CD4-positive, alpha-beta memory T cell (primary cell): ENCODE data around the gene BRD1. TPM values are rescaled to one million over a fixed set of nuclear protein-coding genes. Genes with fewer than 3 reads are reported as not detected.
A peak's percentile ranks its signal among the peaks of the same experiment; 100 is the strongest.

ENCODE experiments used
- CTCF ChIA-PET: fragments of 350-600 bp; sonication (Branson Sonifier 250); formaldehyde crosslinking; loops from one replicate; lab custom pipeline; 2021; ENCODE audit warnings: inconsistent platforms; ENCODE audit not compliant: partially characterized antibody; lab: Charles Lee
- POLR2A ChIA-PET: fragments of 350-600 bp; sonication (Branson Sonifier 250); formaldehyde crosslinking; loops from one replicate; lab custom pipeline; 2021; ENCODE audit not compliant: partially characterized antibody; lab: Charles Lee
- DNase-seq, 5 donors: peaks; one replicate each; pipeline versions ENCODE4 v3.0.0 to v3.0.0-alpha.2; 2020 to 2022; ENCODE audit warnings: mixed read lengths in 1 of 5
- H3K27ac ChIP-seq: one replicate; pipeline ENCODE4 v1.7.0; 2013; ENCODE audit warnings: low read depth, low read length
- H3K27me3 ChIP-seq: 2 replicates; pipeline ENCODE4 v1.7.0; 2013; ENCODE audit warnings: mild to moderate bottlenecking, low read length, moderate library complexity; ENCODE audit not compliant: insufficient read depth
- H3K36me3 ChIP-seq: 2 replicates; pipeline ENCODE4 v1.7.0; 2013; ENCODE audit warnings: mild to moderate bottlenecking, low read length, moderate library complexity; ENCODE audit not compliant: insufficient read depth
- H3K4me1 ChIP-seq: 2 replicates; pipeline ENCODE4 v1.7.0; 2013; ENCODE audit warnings: mild to moderate bottlenecking, low read length, moderate library complexity; ENCODE audit not compliant: insufficient read depth
- H3K4me3 ChIP-seq, 2 donors: one replicate each; pipeline ENCODE4 v1.7.0; 2013; ENCODE audit warnings: low read length in 2 of 2, mild to moderate bottlenecking in 1 of 2
- H3K9me3 ChIP-seq, 2 donors: one replicate each; pipeline ENCODE4 v1.7.0; 2013; ENCODE audit warnings: low read length in 2 of 2, control low read depth in 1 of 2; ENCODE audit not compliant: control insufficient read depth in 1 of 2
- H3K27ac Mint-ChIP-seq, 7 donors: one replicate each; pipeline ENCODE4 v1.8.0; 2020 to 2021; ENCODE audit warnings: mixed read lengths in 7 of 7, mild to moderate bottlenecking in 6 of 7, inconsistent platforms in 3 of 7, moderate library complexity in 3 of 7
- H3K27me3 Mint-ChIP-seq, 2 donors: one replicate each; pipeline ENCODE4 v1.8.0; 2020 to 2021; ENCODE audit warnings: mixed read lengths in 2 of 2
- H3K36me3 Mint-ChIP-seq, 2 donors: one replicate each; pipeline ENCODE4 v1.8.0; 2020 to 2021; ENCODE audit warnings: mixed read lengths in 2 of 2, inconsistent platforms in 1 of 2, mild to moderate bottlenecking in 1 of 2
- H3K4me1 Mint-ChIP-seq, 4 donors: one replicate each; pipeline ENCODE4 v1.8.0; 2020 to 2021; ENCODE audit warnings: mixed read lengths in 4 of 4, mild to moderate bottlenecking in 1 of 4
- H3K4me3 Mint-ChIP-seq, 8 donors: one replicate each; pipeline ENCODE4 v1.8.0; 2020 to 2021; ENCODE audit warnings: mixed read lengths in 8 of 8, mild to moderate bottlenecking in 7 of 8, moderate library complexity in 6 of 8, inconsistent platforms in 3 of 8
- H3K9me3 Mint-ChIP-seq, 8 donors: one replicate each; pipeline ENCODE4 v1.8.0; 2020 to 2021; ENCODE audit warnings: mixed read lengths in 8 of 8, mild to moderate bottlenecking in 5 of 8, inconsistent platforms in 3 of 8, moderate library complexity in 1 of 8
- intact Hi-C: fragments of 100-400 bp; cut with micrococcal nuclease; formaldehyde crosslinking; loops from one replicate; pipeline ENCODE4 v1.15.1; 2023
- polyA plus RNA-seq, 2 donors: library from polyadenylated mRNA; unstranded; fragments of 300-500 nt; fragmentation: Illumina TruSeq; gene quantifications; one replicate each; pipeline ENCODE4 v1.2.3, GENCODE V29; 2021
- total RNA-seq, 2 experiments: library from RNA; stranded (reverse); gene quantifications; one replicate each; pipeline ENCODE4 v1.2.3, GENCODE V29; 2021

BRD1 gene
- total and polyA plus RNA-seq, 4 experiments from 2014 or later = 0.94 to 88.1 (median 44.6) TPM

GRCh38 chr22:49849161-49850020 lies 21.7 kb upstream of the BRD1 start:
- Mint-ChIP-seq H3K27me3 (no peaks in the 10 kb centered on the region), H3K27ac (peak overlapping the region in 2 of 7 donors; percentile 66 to 72), H3K9me3 (no peaks in the 10 kb centered on the region), H3K4me1 (peaks cover 7 to 45% (median 23%) of the 10 kb centered on the region in 4 donors), H3K4me3 (peak overlapping the region; percentile 51 to 69 (median 62)), H3K36me3 (peaks cover 0 to 1% of the 10 kb centered on the region in 2 donors)
- Histone ChIP-seq H3K9me3 (no peaks in the 10 kb centered on the region), H3K27ac (no peak overlapping the region), H3K4me1 (peaks cover 11% of the 10 kb centered on the region), H3K36me3 (no peaks in the 10 kb centered on the region), H3K27me3 (no peaks in the 10 kb centered on the region), H3K4me3 (peak overlapping the region in 1 of 2 donors; percentile 47)
- peak in 1 of 5 donors; percentile 24 for DNase-seq
- POLR2A ChIA-PET = no interaction called here
- CTCF ChIA-PET = no interaction called here
- intact Hi-C loops = loop anchor here (1.0 kb wide), 1 partner anchor 10 kb away; no protein-coding TSS in a partner anchor

- H3K27ac ChIP-seq = no peak overlapping the region
Measured at GRCh38 chr22:49848690-49849160, 21.1 kb upstream of the BRD1 start.

GRCh38 chr22:49847751-49848689 lies 20.3 kb upstream of the BRD1 start:
- H3K9me3 Mint-ChIP-seq = no peaks in the 10 kb centered on the region
- peak overlapping the region in 1 of 2 donors; percentile 47 for H3K4me3 ChIP-seq
- POLR2A ChIA-PET = interaction anchor here (0.8 to 1.8 kb wide), 4 partner anchors 9 to 118 kb away, joined by 3 to 23 read pairs (median 4); no protein-coding TSS in a partner anchor
- H3K27ac ChIP-seq = no peak overlapping the region
- no peak for DNase-seq
- no peaks in the 10 kb centered on the region for H3K36me3 Mint-ChIP-seq
- H3K4me1 ChIP-seq = peaks cover 11% of the 10 kb centered on the region
- no peaks in the 10 kb centered on the region for H3K27me3 Mint-ChIP-seq
- H3K36me3 ChIP-seq = no peaks in the 10 kb centered on the region
- no peaks in the 10 kb centered on the region for H3K27me3 ChIP-seq
- peaks cover 7 to 42% (median 23%) of the 10 kb centered on the region in 4 donors for H3K4me1 Mint-ChIP-seq
- H3K4me3 Mint-ChIP-seq = peak overlapping the region; percentile 40 to 72 (median 64)
- no peaks in the 10 kb centered on the region for H3K9me3 ChIP-seq
- CTCF ChIA-PET = no interaction called here
- H3K27ac Mint-ChIP-seq = peak overlapping the region in 2 of 7 donors; percentile 40 to 41
- intact Hi-C loops = no loop called here

More at GRCh38 chr22:49848690-49849160, 21.1 kb upstream of the BRD1 start:
- Mint-ChIP-seq H3K27me3 (no peaks in the 10 kb centered on the region), H3K4me1 (peaks cover 7 to 42% (median 23%) of the 10 kb centered on the region in 4 donors), H3K27ac (no peak overlapping the region), H3K9me3 (no peaks in the 10 kb centered on the region), H3K36me3 (no peaks in the 10 kb centered on the region), H3K4me3 (peak overlapping the region in 4 of 8 donors; percentile 41 to 70 (median 54))
- Histone ChIP-seq H3K4me1 (peaks cover 11% of the 10 kb centered on the region), H3K4me3 (peak overlapping the region in 1 of 2 donors; percentile 47), H3K27me3 (no peaks in the 10 kb centered on the region), H3K9me3 (no peaks in the 10 kb centered on the region), H3K36me3 (no peaks in the 10 kb centered on the region)
- CTCF ChIA-PET = no interaction called here
- DNase-seq = peak in 1 of 5 donors; percentile 23
- intact Hi-C loops = loop anchor here (1.0 kb wide), 1 partner anchor 9 kb away; no protein-coding TSS in a partner anchor
- POLR2A ChIA-PET = interaction anchor here (0.8 to 1.8 kb wide), 4 partner anchors 9 to 118 kb away, joined by 3 to 23 read pairs (median 4); no protein-coding TSS in a partner anchor

GRCh38 chr22:49845666-49846459 lies 18.2 kb upstream of the BRD1 start:
- peaks cover 4 to 32% (median 9%) of the 10 kb centered on the region in 4 donors for H3K4me1 Mint-ChIP-seq
- H3K4me3 ChIP-seq = no peak overlapping the region
- H3K9me3 ChIP-seq = no peaks in the 10 kb centered on the region
- no peaks in the 10 kb centered on the region for H3K27me3 Mint-ChIP-seq
- H3K27ac ChIP-seq = no peak overlapping the region
- peak overlapping the region in 2 of 7 donors; percentile 37 to 70 for H3K27ac Mint-ChIP-seq
- peaks cover 11% of the 10 kb centered on the region for H3K4me1 ChIP-seq
- no peak for DNase-seq
- ChIA-PET CTCF (no interaction called here), POLR2A (interaction anchor here (0.7 to 1.5 kb wide), 2 partner anchors 19 to 120 kb away, joined by 3 read pairs; no protein-coding TSS in a partner anchor)
- peak overlapping the region in 1 of 8 donors; percentile 42 for H3K4me3 Mint-ChIP-seq
- H3K9me3 Mint-ChIP-seq = no peaks in the 10 kb centered on the region
- H3K36me3 Mint-ChIP-seq = no peaks in the 10 kb centered on the region
- intact Hi-C loops = no loop called here
- no peaks in the 10 kb centered on the region for H3K36me3 ChIP-seq
- H3K27me3 ChIP-seq = no peaks in the 10 kb centered on the region

DNA sequence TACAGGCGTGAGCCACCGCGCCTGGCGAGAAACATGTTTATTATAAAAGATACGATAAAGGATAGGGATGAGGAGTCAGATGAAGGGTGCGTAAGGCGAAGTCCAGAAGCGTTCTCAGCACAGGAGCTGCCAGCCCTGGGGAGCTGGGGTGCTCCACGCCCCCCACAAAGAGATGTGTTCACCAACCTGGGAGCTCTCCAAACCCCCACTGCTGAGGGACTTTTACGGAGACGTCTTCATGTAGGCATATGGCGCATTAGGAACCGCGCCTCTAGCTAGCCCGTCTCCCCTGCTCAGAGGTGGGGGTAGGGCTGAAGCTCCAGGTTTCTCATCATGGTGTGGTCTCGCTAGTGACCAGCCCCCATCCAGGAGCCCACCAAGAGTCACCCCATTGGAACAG lies 17.6 kb upstream of the BRD1 start:
- POLR2A ChIA-PET = interaction anchor here (1.5 kb wide), 1 partner anchor 121 kb away, joined by 3 read pairs; no protein-coding TSS in a partner anchor
- H3K4me3 ChIP-seq = no peak overlapping the region
- DNase-seq = no peak
- intact Hi-C loops = no loop called here
- no peak overlapping the region for H3K4me3 Mint-ChIP-seq
- H3K9me3 ChIP-seq = no peaks in the 10 kb centered on the region
- H3K9me3 Mint-ChIP-seq = no peaks in the 10 kb centered on the region
- H3K27ac Mint-ChIP-seq = no peak overlapping the region
- CTCF ChIA-PET = no interaction called here
- H3K36me3 Mint-ChIP-seq = no peaks in the 10 kb centered on the region
- peaks cover 13% of the 10 kb centered on the region for H3K4me1 ChIP-seq
- peaks cover 4 to 29% (median 7%) of the 10 kb centered on the region in 4 donors for H3K4me1 Mint-ChIP-seq
- no peaks in the 10 kb centered on the region for H3K36me3 ChIP-seq
- H3K27me3 ChIP-seq = no peaks in the 10 kb centered on the region
- H3K27me3 Mint-ChIP-seq = no peaks in the 10 kb centered on the region
- H3K27ac ChIP-seq = no peak overlapping the region
